NCI-H774 (cell line): Measurements from ENCODE around the gene WNT9A.

Experiments
- DNase-seq: peaks from one replicate; lab custom pipeline; 2025; lab: John Stamatoyannopoulos, UW

WNT9A gene

DNA sequence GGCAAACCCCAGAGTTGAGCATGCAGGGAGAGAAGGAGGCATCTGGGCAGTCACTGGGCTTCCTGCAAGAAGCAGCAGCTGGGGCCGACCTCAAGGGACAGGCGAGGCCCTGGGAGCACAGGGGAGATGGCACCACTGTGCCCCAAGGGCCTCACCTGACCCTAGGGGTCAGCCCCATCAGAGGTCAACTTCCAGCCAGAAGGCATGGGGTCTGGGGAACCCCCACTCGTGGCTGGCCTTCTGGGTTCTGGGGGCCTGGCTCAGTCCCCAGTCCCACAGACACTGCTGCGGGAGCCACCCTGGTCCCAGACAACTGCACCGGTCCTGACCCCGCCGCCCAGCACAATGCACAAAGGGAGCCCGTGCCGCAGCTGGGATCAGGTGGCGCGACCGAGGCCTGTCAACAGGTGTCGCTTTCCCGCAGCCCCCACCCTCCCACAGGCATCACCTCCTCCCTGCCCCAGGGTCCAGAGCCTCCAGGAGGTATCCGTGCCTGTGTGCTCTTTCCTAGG is 6.2 kb downstream of the WNT9A start:
- DNase-seq, result no peak

- no peak for DNase-seq
These were observed 6.9 kb downstream of the WNT9A start for GRCh38 chr1:227940791-227941241.

DNA sequence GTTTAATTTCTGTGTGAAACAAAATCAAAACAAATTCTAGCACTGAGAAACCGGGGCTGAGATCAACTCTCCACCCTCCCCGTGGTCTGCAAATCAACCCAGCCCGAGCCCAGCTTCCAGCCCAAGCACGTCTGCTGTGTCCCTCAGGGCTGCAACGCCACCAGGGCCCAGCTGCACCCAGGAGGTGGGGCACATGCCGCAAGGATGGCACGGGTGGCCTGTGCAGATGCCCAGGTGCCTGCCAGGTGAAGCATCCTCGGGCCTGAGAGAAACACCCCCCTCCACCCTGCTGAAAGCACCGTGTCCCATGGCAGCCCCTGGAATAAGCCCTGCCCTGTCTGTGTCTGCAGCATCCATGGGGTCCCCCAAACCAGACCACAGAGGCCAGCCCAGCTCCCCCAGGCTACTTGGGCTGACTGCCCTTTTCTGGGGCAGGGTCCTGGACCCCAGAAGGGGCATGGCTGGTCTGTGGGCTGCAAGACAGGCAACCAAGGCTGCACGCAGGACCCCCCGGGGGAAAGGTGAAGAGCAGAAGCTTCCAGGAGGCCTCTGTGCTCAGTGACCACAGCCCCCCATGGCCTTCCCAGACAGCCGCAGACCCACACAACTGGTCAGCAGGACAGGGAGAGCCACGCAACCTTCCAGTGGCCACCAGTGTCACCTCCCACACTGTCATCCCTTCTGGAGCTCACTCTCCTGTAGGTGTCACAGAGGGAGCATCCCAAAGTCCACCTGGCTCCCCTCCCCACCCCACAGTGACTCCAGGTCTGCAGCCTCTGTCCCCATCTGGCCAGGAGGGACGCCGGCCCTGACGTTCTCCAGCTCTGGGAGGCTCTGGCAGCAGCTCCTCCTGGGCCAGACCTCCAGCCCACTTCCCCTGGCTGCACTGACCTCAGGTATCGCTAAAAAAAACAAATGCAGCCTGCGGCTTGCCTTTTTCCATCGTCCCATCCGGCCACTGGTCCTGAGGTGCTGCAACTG is 7.7 kb downstream of the WNT9A start:
- no peak for DNase-seq

GRCh38 chr1:227938911-227939790 is 8.6 kb downstream of the WNT9A start:
- DNase-seq, result no peak

DNA sequence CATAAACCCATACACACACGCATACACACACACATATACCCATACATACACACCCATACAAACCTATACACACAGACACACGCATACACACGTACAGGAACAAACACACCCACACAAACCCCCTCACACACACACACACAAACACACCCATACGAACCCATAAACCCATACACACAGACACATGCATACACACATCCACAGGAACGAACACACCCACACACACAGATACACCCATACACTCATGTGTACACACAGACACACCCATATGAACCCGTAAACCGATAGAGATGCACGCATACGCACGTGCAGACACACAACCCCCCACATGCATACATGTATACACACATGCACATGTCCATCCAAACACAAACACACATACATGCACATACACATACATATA is 9.5 kb downstream of the WNT9A start:
- no peak for DNase-seq

- DNase-seq, result no peak
These were observed 9.9 kb downstream of the WNT9A start for GRCh38 chr1:227937838-227938145.

- no peak for DNase-seq
These were observed 10.5 kb downstream of the WNT9A start for GRCh38 chr1:227937031-227937837.

GRCh38 chr1:227935826-227936225 is 11.9 kb downstream of the WNT9A start:
- DNase-seq, result no peak

DNA sequence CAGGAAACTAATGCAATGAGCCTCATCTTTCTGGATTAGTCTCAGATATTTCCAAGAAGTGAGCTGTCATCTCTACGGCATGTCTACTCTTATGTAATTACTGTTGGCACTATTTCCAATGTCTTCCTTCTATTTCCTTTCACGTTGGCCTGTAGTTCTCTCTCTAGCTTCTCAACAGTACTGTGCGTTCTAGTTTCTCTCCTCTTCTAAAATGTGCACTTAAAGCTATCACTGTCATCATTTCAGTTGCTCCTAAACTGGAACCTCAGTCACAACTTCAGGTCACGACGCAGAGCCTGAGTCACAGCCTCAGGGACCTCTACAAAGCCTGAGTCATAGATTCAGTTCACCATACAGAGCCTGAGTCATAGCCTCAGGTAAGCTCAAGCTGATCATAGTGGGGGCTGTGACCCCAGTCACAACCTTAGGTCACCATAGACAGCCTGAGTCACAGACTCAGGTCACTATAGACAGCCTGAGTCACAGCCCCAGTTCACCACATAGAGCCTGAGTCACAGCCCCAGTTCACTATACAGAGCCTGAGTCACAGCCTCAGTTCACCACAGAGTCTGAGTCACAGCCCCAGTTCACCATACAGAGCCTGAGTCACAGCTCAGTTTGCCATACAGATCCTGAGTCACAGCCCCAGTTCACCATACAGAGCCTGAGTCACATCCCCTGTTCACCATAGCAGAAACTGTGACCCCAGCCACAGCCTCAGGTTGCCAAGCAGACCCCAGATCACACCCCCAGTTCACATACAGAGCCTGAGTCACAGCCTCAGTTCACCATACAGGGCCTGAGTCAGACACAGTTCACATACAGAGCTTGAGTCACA is 13.0 kb downstream of the WNT9A start:
- DNase-seq, result no peak

DNA sequence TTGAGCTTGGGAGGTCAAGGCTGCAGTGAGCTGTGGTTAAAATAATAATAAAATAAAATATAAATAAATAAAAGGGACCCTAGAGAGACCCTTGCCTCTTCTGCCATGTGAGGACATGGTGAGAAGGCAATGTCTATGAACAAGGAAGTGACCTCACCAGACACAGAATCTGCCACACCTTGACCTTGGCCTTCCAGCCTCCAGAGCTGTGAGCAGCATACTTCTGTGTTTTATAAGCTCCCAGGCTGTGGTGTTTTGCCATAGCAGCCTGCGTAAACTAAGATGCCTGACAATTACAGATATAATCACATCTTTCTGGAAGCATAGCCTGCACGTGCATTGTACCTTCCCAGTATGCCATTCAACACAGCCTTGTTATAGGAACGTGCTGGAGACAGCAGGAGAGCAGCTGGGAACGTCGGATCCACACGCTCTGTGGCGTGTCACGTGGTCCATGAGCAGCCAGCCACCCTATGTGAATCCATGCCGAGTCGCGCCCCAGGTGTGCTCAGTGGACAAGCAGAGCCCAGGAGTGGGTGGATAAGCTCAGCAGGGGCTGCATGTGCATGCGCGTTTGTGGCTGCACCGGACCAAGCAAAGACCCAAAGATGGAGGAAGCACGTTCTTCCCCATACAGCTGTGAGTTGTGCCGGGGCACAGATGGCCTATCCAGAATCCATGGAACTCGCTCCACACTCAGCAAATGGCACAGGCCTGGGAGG is 17.8 kb downstream of the WNT9A start:
- no peak for DNase-seq

DNA sequence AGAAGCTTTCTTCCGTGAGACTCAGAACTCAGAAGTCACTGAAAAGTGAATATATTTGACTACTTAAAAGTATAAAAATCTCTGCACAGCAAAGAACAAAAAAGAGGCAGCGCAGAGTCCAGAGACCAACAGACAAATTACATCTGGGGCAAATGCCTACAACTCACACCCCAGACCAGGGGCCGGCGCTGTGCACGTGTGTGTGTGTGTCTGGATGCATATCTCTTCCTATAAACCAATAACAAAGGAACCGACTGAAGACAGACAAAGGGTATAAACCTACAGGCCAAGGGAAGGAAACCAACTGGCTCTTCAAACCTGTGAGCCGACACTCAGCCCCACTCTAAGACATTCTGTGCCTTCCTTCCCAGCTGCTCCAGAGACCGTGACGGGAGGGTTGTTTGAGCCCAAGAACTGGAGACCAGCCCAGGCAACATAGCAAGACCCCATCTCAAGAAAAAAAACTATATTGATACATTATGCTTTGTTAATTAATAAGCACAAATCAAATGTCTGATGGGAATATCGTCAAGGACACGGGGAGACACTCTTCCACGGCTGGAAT is 18.8 kb downstream of the WNT9A start:
- no peak for DNase-seq

GRCh38 chr1:227927971-227928741 is 19.6 kb downstream of the WNT9A start:
- no peak for DNase-seq

DNA sequence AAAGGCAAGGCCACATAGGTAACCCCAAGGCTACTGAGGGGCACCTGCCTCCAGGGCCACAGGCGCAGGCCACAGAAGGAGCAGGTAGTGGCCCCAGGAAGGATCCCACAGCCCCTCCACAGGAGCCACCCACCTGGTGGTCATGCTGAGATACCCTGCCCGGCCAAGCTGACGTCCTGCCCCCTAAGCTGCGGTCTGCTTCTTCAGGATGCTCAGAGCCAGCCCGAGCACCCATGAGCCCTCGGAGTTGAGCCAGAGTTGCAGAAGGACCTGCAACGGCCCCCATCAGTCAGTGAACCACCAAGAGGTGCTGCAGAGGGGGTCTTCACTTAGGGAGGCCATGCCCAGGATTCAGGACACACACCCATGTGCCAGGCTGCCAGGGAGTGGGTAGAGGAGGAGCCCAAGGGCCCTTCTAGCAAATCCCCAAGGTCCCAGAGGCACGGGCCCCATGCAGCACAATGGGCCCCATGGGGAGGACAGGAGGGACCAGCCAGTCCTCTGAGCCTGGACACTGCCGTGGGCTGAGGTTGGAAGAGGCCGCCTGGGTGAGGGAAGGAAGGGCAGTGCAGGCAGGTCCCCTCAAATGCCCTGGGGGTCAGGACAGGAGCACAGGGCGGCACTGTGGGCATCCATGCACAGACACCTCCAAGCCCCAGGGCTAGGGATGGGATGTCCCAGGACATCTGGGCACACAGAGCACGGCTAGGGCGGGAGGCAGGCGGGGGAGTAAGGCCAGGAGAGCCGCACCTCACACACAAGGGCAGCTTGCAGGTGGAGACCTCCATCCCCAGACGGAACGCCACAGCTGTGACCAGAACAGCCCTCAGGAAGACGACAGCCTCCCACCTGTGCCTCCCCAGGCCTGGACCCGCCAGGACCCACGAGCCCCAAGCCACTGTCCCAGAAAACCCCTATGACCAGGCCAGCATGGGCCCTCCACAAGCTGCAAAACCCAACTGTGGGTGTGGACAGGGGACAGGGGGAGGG is 20.5 kb downstream of the WNT9A start:
- no peak for DNase-seq

DNA sequence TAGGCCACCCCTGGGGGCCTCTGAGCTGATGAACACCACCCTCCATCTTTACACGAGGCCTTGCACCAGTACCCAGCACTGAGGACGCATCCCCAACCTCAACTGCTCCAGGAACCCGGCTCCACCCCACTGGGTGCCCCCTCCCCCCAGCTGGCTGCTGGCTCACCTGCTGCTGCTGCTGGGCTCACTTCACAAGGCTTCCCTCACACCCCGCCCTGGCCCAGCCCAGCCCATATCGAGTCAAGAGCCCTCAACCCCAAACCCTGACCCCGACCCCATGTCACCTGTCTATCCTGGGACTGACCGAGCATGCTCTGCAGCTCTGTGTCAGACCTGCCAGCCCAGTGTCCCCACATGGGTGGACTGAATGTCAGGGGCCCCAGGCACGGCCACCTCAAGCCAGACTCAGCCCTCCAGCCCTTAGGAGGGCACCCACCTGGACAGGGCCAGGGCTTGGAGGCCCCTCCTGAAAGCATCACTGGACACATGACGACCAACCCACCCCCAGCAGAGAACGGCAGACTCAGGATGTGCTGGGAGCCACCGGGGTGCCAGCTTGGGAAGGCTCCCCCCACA is 21.4 kb downstream of the WNT9A start:
- DNase-seq, result no peak

DNA sequence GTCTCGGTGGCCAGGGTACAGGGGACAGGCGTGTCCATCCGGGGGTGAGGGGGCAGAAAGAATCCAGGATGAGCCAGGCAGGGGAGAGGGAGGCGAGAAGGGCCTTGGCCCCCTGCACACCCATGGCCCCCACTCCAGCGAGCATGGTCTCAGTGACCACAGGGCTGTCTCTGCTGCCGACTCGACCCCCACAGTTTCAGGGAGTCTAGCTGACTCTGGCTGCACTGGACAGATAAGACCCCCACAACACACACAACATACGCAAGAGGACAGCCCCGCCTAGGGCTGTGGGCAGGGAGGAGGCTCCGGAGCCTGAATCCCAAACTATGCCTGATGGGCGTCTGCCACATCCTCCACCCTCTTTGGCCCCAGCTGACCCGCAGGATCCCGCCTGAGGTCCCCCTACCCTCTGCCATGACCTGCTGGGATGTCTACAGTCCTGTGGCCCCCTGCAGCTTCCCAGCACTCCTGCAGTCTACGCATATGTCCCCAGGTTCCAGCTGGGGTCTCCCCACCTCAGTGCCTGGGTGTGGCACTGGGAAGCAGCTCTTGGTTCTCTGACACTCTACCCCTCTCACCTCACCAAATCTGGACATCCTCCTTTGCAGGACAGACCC is 22.0 kb downstream of the WNT9A start:
- no peak for DNase-seq

- no peak for DNase-seq
These were observed 22.7 kb downstream of the WNT9A start for GRCh38 chr1:227924833-227925574.
